Measurements from ENCODE around the gene AP5M1. TPM values are rescaled to one million over a fixed set of nuclear protein-coding genes. Genes with fewer than 3 reads are reported as not detected.

AP5M1 gene
- total RNA-seq, 1 donor from 2014 or later: 153 TPM

GRCh38 chr14:57299511-57299910, 30.7 kb downstream of the AP5M1 start:
- peaks cover 7% of the 10 kb centered on the region for H3K4me1 Mint-ChIP-seq (ENCODE audit: unreplicated experiment)
- H3K36me3 Mint-ChIP-seq (ENCODE audit: low read depth, unreplicated experiment): no peaks in the 10 kb centered on the region
- DNase-seq (ENCODE audit: low spot score): no peak
- H3K27ac Mint-ChIP-seq (ENCODE audit: unreplicated experiment): no peak overlapping the region
- no peak overlapping the region for H3K4me3 Mint-ChIP-seq (ENCODE audit: unreplicated experiment)
- no peaks in the 10 kb centered on the region for H3K27me3 Mint-ChIP-seq (ENCODE audit: unreplicated experiment)
- no peaks in the 10 kb centered on the region for H3K9me3 Mint-ChIP-seq (ENCODE audit: unreplicated experiment)
- TF ChIP-seq CTCF (IDR thresholded peaks at IDR 0.05; ENCODE audit: unreplicated experiment): no peak

GRCh38 chr14:57302883-57303282, 34.1 kb downstream of the AP5M1 start:
- Mint-ChIP-seq H3K27ac (ENCODE audit: unreplicated experiment) (no peak overlapping the region), H3K36me3 (ENCODE audit: low read depth, unreplicated experiment) (no peaks in the 10 kb centered on the region), H3K9me3 (ENCODE audit: unreplicated experiment) (no peaks in the 10 kb centered on the region), H3K4me3 (ENCODE audit: unreplicated experiment) (no peak overlapping the region), H3K27me3 (ENCODE audit: unreplicated experiment) (no peaks in the 10 kb centered on the region), H3K4me1 (ENCODE audit: unreplicated experiment) (peaks cover 7% of the 10 kb centered on the region)
- DNase-seq (ENCODE audit: low spot score): no peak
- no peak for TF ChIP-seq CTCF (IDR thresholded peaks at IDR 0.05; ENCODE audit: unreplicated experiment)

GRCh38 chr14:57314396-57315089, 45.8 kb downstream of the AP5M1 start:
- no peak for DNase-seq (ENCODE audit: low spot score)
- H3K36me3 Mint-ChIP-seq (ENCODE audit: low read depth, unreplicated experiment): no peaks in the 10 kb centered on the region

GRCh38 chr14:57317248-57317833, 48.6 kb downstream of the AP5M1 start:
- Mint-ChIP-seq H3K9me3 (ENCODE audit: unreplicated experiment) (no peaks in the 10 kb centered on the region), H3K4me1 (ENCODE audit: unreplicated experiment) (peaks cover 6% of the 10 kb centered on the region), H3K36me3 (ENCODE audit: low read depth, unreplicated experiment) (no peaks in the 10 kb centered on the region), H3K27ac (ENCODE audit: unreplicated experiment) (no peak overlapping the region), H3K27me3 (ENCODE audit: unreplicated experiment) (peaks cover 1% of the 10 kb centered on the region), H3K4me3 (ENCODE audit: unreplicated experiment) (no peak overlapping the region)
- peak; percentile 83 for TF ChIP-seq CTCF (IDR thresholded peaks at IDR 0.05; ENCODE audit: unreplicated experiment)
- peak; percentile 80 for DNase-seq (ENCODE audit: low spot score)

More at GRCh38 chr14:57314396-57315089, 45.8 kb downstream of the AP5M1 start:
- H3K4me1 Mint-ChIP-seq (ENCODE audit: unreplicated experiment): peaks cover 6% of the 10 kb centered on the region
- no peak overlapping the region for H3K27ac Mint-ChIP-seq (ENCODE audit: unreplicated experiment)
- H3K4me3 Mint-ChIP-seq (ENCODE audit: unreplicated experiment): no peak overlapping the region
- H3K27me3 Mint-ChIP-seq (ENCODE audit: unreplicated experiment): peaks cover 1% of the 10 kb centered on the region
- no peak for TF ChIP-seq CTCF (IDR thresholded peaks at IDR 0.05; ENCODE audit: unreplicated experiment)
- no peaks in the 10 kb centered on the region for H3K9me3 Mint-ChIP-seq (ENCODE audit: unreplicated experiment)

GRCh38 chr14:57319636-57320192, 50.9 kb downstream of the AP5M1 start:
- H3K27me3 Mint-ChIP-seq (ENCODE audit: unreplicated experiment): no peaks in the 10 kb centered on the region
- no peaks in the 10 kb centered on the region for H3K36me3 Mint-ChIP-seq (ENCODE audit: low read depth, unreplicated experiment)
- no peak overlapping the region for H3K27ac Mint-ChIP-seq (ENCODE audit: unreplicated experiment)
- DNase-seq (ENCODE audit: low spot score): no peak
- no peaks in the 10 kb centered on the region for H3K9me3 Mint-ChIP-seq (ENCODE audit: unreplicated experiment)
- H3K4me3 Mint-ChIP-seq (ENCODE audit: unreplicated experiment): no peak overlapping the region
- TF ChIP-seq CTCF (IDR thresholded peaks at IDR 0.05; ENCODE audit: unreplicated experiment): no peak
- H3K4me1 Mint-ChIP-seq (ENCODE audit: unreplicated experiment): peaks cover 3% of the 10 kb centered on the region
